H1 (cell line): ENCODE measurements around the gene HADHB. TPM values are rescaled to one million over a fixed set of nuclear protein-coding genes. Genes with fewer than 3 reads are reported as not detected.

ENCODE experiments used
- CTCF ChIA-PET: fragments of 300-600 bp; sonication (Branson Sonifier 250); formaldehyde crosslinking; loops from one replicate; lab custom pipeline; 2021; ENCODE audit not compliant: partially characterized antibody; lab: Charles Lee
- POLR2A ChIA-PET: fragments of 300-600 bp; sonication (Branson Sonifier 250); formaldehyde crosslinking; loops from one replicate; lab custom pipeline; 2021; ENCODE audit warnings: inconsistent platforms; ENCODE audit not compliant: partially characterized antibody; lab: Charles Lee
- DNase-seq, 2 experiments: peaks; one replicate each; pipeline versions ENCODE4 v3.0.0 to v3.0.0-alpha.2; 2010 to 2022; ENCODE audit warnings: low spot score in 2 of 2, low read depth in 1 of 2, mixed read lengths in 1 of 2
- FAIRE-seq: peaks from 2 replicates; lab custom pipeline; 2011; peaks lifted over from hg19 to GRCh38; lab: Jason Lieb, UNC
- H2AFZ ChIP-seq: 2 replicates; pipeline ENCODE4 v1.8.1; 2012; ENCODE audit warnings: low read length, inconsistent platforms
- H2AK5ac ChIP-seq: 2 replicates; pipeline ENCODE4 v1.6.1; 2013; ENCODE audit warnings: low read depth, low read length
- H2BK120ac ChIP-seq: replicated peaks from 2 replicates; pipeline ENCODE3; 2013; ENCODE audit warnings: low read depth, low read length, inconsistent platforms
- H2BK12ac ChIP-seq: 2 replicates; pipeline ENCODE4 v1.6.1; 2013; ENCODE audit warnings: low read depth, low read length
- H2BK15ac ChIP-seq: 2 replicates; pipeline ENCODE4 v1.6.1; 2013; ENCODE audit warnings: low read length
- H2BK20ac ChIP-seq: 2 replicates; pipeline ENCODE4 v1.6.1; 2013; ENCODE audit warnings: low read length
- H2BK5ac ChIP-seq: 2 replicates; pipeline ENCODE4 v1.6.1; 2013; ENCODE audit warnings: low read depth, low read length
- H3K14ac ChIP-seq: 2 replicates; pipeline ENCODE4 v1.6.1; 2013; ENCODE audit warnings: inconsistent platforms; ENCODE audit not compliant: insufficient read length
- H3K18ac ChIP-seq: 2 replicates; pipeline ENCODE4 v1.6.1; 2013; ENCODE audit warnings: low read length; ENCODE audit errors: extremely low read depth
- H3K23ac ChIP-seq: 2 replicates; pipeline ENCODE4 v1.6.1; 2013; ENCODE audit warnings: inconsistent platforms; ENCODE audit not compliant: insufficient read length
- H3K23me2 ChIP-seq: 2 replicates; pipeline ENCODE4 v1.6.1; 2013; ENCODE audit warnings: low read depth, low read length
- H3K27ac ChIP-seq: 2 replicates; pipeline ENCODE4 v1.6.1; 2011; ENCODE audit warnings: low read depth, low read length, inconsistent platforms
- H3K27me3 ChIP-seq, 4 experiments: replicated peaks in 1 of 4; 1 replicate in 1 of 4; 2 replicates in 3 of 4; pipeline versions ENCODE4 v1.6.1 to v1.8.1; 2011 to 2013; ENCODE audit warnings: low read length in 3 of 4, mild to moderate bottlenecking in 3 of 4, inconsistent platforms in 2 of 4, mixed read lengths in 2 of 4, moderate library complexity in 1 of 4; ENCODE audit not compliant: control insufficient read depth in 3 of 4, insufficient read depth in 3 of 4; ENCODE audit errors: extremely low read depth in 1 of 4
- H3K36me3 ChIP-seq, 4 experiments: 2 replicates each; pipeline versions ENCODE4 v1.6.1 to v1.8.1; 2011 to 2013; ENCODE audit warnings: mild to moderate bottlenecking in 4 of 4, low read length in 3 of 4, moderate library complexity in 2 of 4, control low read depth in 1 of 4, inconsistent platforms in 1 of 4; ENCODE audit not compliant: insufficient read depth in 4 of 4, control insufficient read depth in 2 of 4
- H3K4ac ChIP-seq: replicated peaks from 2 replicates; pipeline ENCODE3; 2013; ENCODE audit warnings: low read length, low read depth, mixed read lengths, inconsistent platforms; ENCODE audit not compliant: insufficient read length
- H3K4me1 ChIP-seq, 4 experiments: replicated peaks in 1 of 4; 1 replicate in 1 of 4; 2 replicates in 3 of 4; pipeline versions ENCODE4 v1.6.1 to v1.8.1; 2011 to 2013; ENCODE audit warnings: low read length in 3 of 4, inconsistent platforms in 2 of 4, mixed read lengths in 1 of 4; ENCODE audit not compliant: insufficient read depth in 4 of 4, control insufficient read depth in 3 of 4
- H3K4me2 ChIP-seq, 2 experiments: 2 replicates each; pipeline versions ENCODE4 v1.6.1 to v1.8.1; 2011 to 2013; ENCODE audit warnings: low read depth in 2 of 2, low read length in 2 of 2, control low read depth in 1 of 2, inconsistent platforms in 1 of 2, mild to moderate bottlenecking in 1 of 2; ENCODE audit not compliant: insufficient read depth in 1 of 2
- H3K4me3 ChIP-seq, 4 experiments: fragments of 200-600, 300-600 bp in 1 of 4; sonication (generic), shearing (Covaris generic), sonication (Bioruptor Twin) in 1 of 4; 2 replicates each; pipeline versions ENCODE4 v1.5.1 to v1.8.1; 2011 to 2016; ENCODE audit warnings: low read length in 4 of 4, low read depth in 3 of 4, control low read depth in 2 of 4, inconsistent platforms in 2 of 4, mild to moderate bottlenecking in 2 of 4, mixed read lengths in 1 of 4, moderate library complexity in 1 of 4; ENCODE audit not compliant: insufficient read depth in 2 of 4; ENCODE audit errors: extremely low read depth in 1 of 4
- H3K56ac ChIP-seq: replicated peaks from 2 replicates; pipeline ENCODE3; 2013; ENCODE audit warnings: low read depth, mild to moderate bottlenecking, mixed read lengths, low read length, inconsistent platforms; ENCODE audit not compliant: insufficient read length
- H3K79me1 ChIP-seq: 2 replicates; pipeline ENCODE4 v1.6.1; 2013; ENCODE audit warnings: low read depth, low read length, control low read depth
- H3K79me2 ChIP-seq, 2 experiments: 2 replicates each; pipeline versions ENCODE4 v1.6.1 to v1.8.1; 2012 to 2013; ENCODE audit warnings: low read length in 2 of 2, mild to moderate bottlenecking in 2 of 2, inconsistent platforms in 1 of 2; ENCODE audit not compliant: insufficient read depth in 2 of 2, control insufficient read depth in 1 of 2
- H3K9ac ChIP-seq, 4 experiments: replicated peaks in 1 of 4; 1 replicate in 1 of 4; 2 replicates in 3 of 4; pipeline versions ENCODE4 v1.6.1 to v1.8.1; 2011 to 2013; ENCODE audit warnings: low read depth in 3 of 4, low read length in 3 of 4, control low read depth in 2 of 4, mild to moderate bottlenecking in 2 of 4, moderate library complexity in 2 of 4, inconsistent platforms in 1 of 4; ENCODE audit errors: extremely low read depth in 1 of 4
- H3K9me3 ChIP-seq, 2 experiments: 2 replicates each; pipeline versions ENCODE4 v1.6.1 to v1.8.1; 2012 to 2013; ENCODE audit warnings: mild to moderate bottlenecking in 2 of 2, moderate library complexity in 2 of 2, control low read depth in 1 of 2, inconsistent platforms in 1 of 2, low read depth in 1 of 2, low read length in 1 of 2, mixed read lengths in 1 of 2; ENCODE audit not compliant: insufficient read depth in 2 of 2
- H4K20me1 ChIP-seq, 2 experiments: replicated peaks in 1 of 2; 2 replicates each; pipeline versions ENCODE3 to v1.8.1; 2011 to 2013; ENCODE audit warnings: inconsistent platforms in 2 of 2, low read length in 2 of 2, mild to moderate bottlenecking in 1 of 2; ENCODE audit not compliant: insufficient read depth in 2 of 2, control insufficient read depth in 1 of 2
- H4K5ac ChIP-seq: 2 replicates; pipeline ENCODE4 v1.6.1; 2013; ENCODE audit warnings: low read length, low read depth, mixed read lengths, inconsistent platforms; ENCODE audit not compliant: insufficient read length
- H4K8ac ChIP-seq: 2 replicates; pipeline ENCODE4 v1.8.0; 2013; ENCODE audit warnings: mild to moderate bottlenecking, moderate library complexity, low read length, inconsistent platforms; ENCODE audit not compliant: insufficient read depth; ENCODE audit errors: extremely low read depth
- H4K91ac ChIP-seq: replicated peaks from 2 replicates; pipeline ENCODE3; 2013; ENCODE audit warnings: low read length, mixed read lengths, inconsistent platforms; ENCODE audit not compliant: insufficient read length
- CBX8 ChIP-seq: fragments of 300-800, 300-1000 bp; sonication (generic); IDR thresholded peaks from 2 replicates; pipeline ENCODE4 v1.7.1; 2016; ENCODE audit warnings: low read depth, low read length, borderline replicate concordance
- CEBPB ChIP-seq: IDR thresholded peaks from 2 replicates; pipeline ENCODE4 v1.6.1; 2012; ENCODE audit warnings: low read depth, low read length
- CHD1 ChIP-seq: IDR thresholded peaks from 2 replicates; pipeline ENCODE4 v1.6.1; 2012; ENCODE audit warnings: low read depth, low read length, improper control_type of control experiment
- CREB1 ChIP-seq: IDR thresholded peaks from 2 replicates; pipeline ENCODE4 v1.6.1; 2012; ENCODE audit warnings: inconsistent platforms
- CTCF ChIP-seq, 3 experiments: IDR thresholded peaks; 1 replicate in 2 of 3; 2 replicates in 1 of 3; pipeline versions ENCODE4 v1.5.1 to v1.6.1; 2011; ENCODE audit warnings: low read length in 3 of 3, mild to moderate bottlenecking in 3 of 3, inconsistent platforms in 2 of 3, low read depth in 1 of 3, moderate library complexity in 1 of 3; ENCODE audit not compliant: insufficient read depth in 1 of 3; ENCODE audit errors: control extremely low read depth in 1 of 3
- RAD21 ChIP-seq, 2 experiments: IDR thresholded peaks in 1 of 2; conservative IDR thresholded peaks in 1 of 2; 2 replicates each; pipeline ENCODE4 v1.6.1; 2011; ENCODE audit warnings: low read depth in 2 of 2, low read length in 2 of 2, improper control_type of control experiment in 1 of 2, inconsistent platforms in 1 of 2, mild to moderate bottlenecking in 1 of 2, moderate library complexity in 1 of 2
- WGBS, 2 experiments: shearing (Covaris generic) in 1 of 2; methylation state at CpG; one replicate each; pipeline versions ENCODE4 v1.1.6 to v1.1.7; 2013 to 2015; ENCODE audit warnings: low lambda C conversion rate in 2 of 2, mixed read lengths in 2 of 2, inconsistent platforms in 1 of 2, low coverage in 1 of 2, missing lambda C conversion rate in 1 of 2; ENCODE audit not compliant: insufficient replicate concordance in 2 of 2, insufficient coverage in 1 of 2, insufficient read length in 1 of 2; ENCODE audit errors: extremely low coverage in 1 of 2, missing lambda C conversion rate in 1 of 2; 5-methylcytosine and 5-hydroxymethylcytosine counted together
- polyA plus RNA-seq, 7 experiments: library from polyadenylated mRNA; depleted of rRNA in 3 of 7; stranded (reverse) in 5 of 7; unstranded in 2 of 7; fragments of >200 nt in 5 of 7; fragments of 200-250 nt in 2 of 7; gene quantifications; 1 replicate in 5 of 7; 2 replicates in 1 of 7; 4 replicates in 1 of 7; pipeline versions ENCODE4 v1.2.1 to v1.2.3, GENCODE V29; 2011 to 2013; ENCODE audit warnings: missing spikeins in 2 of 7, mixed read lengths in 2 of 7
- total RNA-seq: library from RNA; stranded (reverse); fragmentation: NEBNext Ultra II Directional; extraction: Animal tissue kit (Norgen Biotek cat#: 25700); gene quantifications from 2 replicates; pipeline ENCODE4 v1.2.1, GENCODE V29; 2021

Gene HADHB
- total and polyA plus RNA-seq, 2 of the 8 experiments (the other 6 are each of a cell fraction or from before 2014, with no cell fraction given): 47.7 to 52.3 TPM

GRCh38 chr2:26330114-26330549 lies 85.4 kb downstream of the HADHB start:
- Histone ChIP-seq H3K4me3 (no peak overlapping the region), H3K9me3 (no peaks in the 10 kb centered on the region), H2BK120ac (no peak overlapping the region), H4K91ac (no peak overlapping the region), H4K5ac (no peak overlapping the region), H3K4me1 (no peaks in the 10 kb centered on the region), H4K8ac (peak overlapping the region; percentile 15; the same call in 1 of the 2 replicates), H3K18ac (no peak overlapping the region), H2BK5ac (no peak overlapping the region), H2BK20ac (no peak overlapping the region), H3K23ac (no peak overlapping the region), H3K79me1 (no peaks in the 10 kb centered on the region), H3K27me3 (no peaks in the 10 kb centered on the region; a peak in 1 of 7 replicates), H2AK5ac (no peak overlapping the region), H4K20me1 (no peaks in the 10 kb centered on the region), H2AFZ (no peak overlapping the region), H3K27ac (no peak overlapping the region), H3K36me3 (no peaks in the 10 kb centered on the region), H3K14ac (no peak overlapping the region), H3K79me2 (no peaks in the 10 kb centered on the region), H3K4ac (no peak overlapping the region), H3K4me2 (no peak overlapping the region), H3K23me2 (no peaks in the 10 kb centered on the region), H3K9ac (no peak overlapping the region), H2BK12ac (no peak overlapping the region), H3K56ac (no peak overlapping the region), H2BK15ac (no peak overlapping the region)
- DNase-seq (peak in 1 of 2 experiments; percentile 91), FAIRE-seq (peak; percentile 87)
- POLR2A ChIA-PET: interaction anchor here (2.1 kb wide), 1 partner anchor 14 kb away, joined by 6 read pairs; no protein-coding TSS in a partner anchor
- CTCF ChIA-PET: interaction anchor here (0.6 to 4.0 kb wide), 24 partner anchors 10 to 632 kb away, joined by 3 to 24 read pairs (median 5); partner anchors contain the start of gene ADGRF3
- TF ChIP-seq RAD21 (IDR thresholded peaks at IDR 0.05 in 1 of 2, conservative IDR thresholded peaks at IDR 0.05 in 1 of 2; ENCODE audit: low read depth in 2 of 2, low read length in 2 of 2) (peak; percentile 81 to 92), CREB1 (peak; percentile 19; the same call in 1 of the 2 replicates), CHD1 (no peak), CBX8 (no peak), CEBPB (no peak), CTCF (IDR thresholded peaks at IDR 0.05; ENCODE audit: control extremely low read depth in 1 of 3, insufficient read depth in 1 of 3, low read depth in 1 of 3, low read length in 3 of 3) (peak; percentile 86 to 87 (median 86))
- WGBS, 2 experiments: 15% methylated on average over 7 of the region's 7 CpGs; no CpG with 5 or more reads in 1 of the 2 experiments
